HG02943 (cell line): ENCODE measurements around the gene COPS2.
"Not testable (repeated sequence)": the region's sequence is repeated elsewhere in the genome, so short reads cannot be mapped to it uniquely, and the experiment has no call there.

Source experiments
- ATAC-seq: cut with Tn5 transposase; IDR thresholded peaks from one replicate; pipeline ENCODE4 v1.9.1; 2021; ENCODE audit warnings: mild to moderate bottlenecking, low read depth, moderate library complexity; ENCODE audit not compliant: unreplicated experiment

COPS2 gene

DNA sequence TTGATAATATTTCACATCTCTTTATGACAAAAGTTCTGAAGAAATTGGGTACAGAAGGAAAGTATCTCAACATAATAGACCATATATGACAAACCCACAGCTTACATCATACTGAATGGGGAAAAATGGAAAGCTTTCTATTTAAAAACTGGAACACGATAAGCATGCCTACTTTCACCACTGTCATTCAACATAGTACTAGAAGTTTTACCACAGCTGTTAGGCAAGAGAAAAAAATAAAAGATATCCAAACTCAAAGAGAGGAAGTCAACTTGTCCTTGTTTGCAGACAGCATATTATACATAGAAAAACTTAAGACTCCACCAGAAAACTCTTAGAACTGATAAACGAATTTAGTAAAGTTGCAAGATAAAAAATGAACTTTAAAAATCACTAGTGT is 40.3 kb downstream of the COPS2 start:
- no peak for ATAC-seq

DNA sequence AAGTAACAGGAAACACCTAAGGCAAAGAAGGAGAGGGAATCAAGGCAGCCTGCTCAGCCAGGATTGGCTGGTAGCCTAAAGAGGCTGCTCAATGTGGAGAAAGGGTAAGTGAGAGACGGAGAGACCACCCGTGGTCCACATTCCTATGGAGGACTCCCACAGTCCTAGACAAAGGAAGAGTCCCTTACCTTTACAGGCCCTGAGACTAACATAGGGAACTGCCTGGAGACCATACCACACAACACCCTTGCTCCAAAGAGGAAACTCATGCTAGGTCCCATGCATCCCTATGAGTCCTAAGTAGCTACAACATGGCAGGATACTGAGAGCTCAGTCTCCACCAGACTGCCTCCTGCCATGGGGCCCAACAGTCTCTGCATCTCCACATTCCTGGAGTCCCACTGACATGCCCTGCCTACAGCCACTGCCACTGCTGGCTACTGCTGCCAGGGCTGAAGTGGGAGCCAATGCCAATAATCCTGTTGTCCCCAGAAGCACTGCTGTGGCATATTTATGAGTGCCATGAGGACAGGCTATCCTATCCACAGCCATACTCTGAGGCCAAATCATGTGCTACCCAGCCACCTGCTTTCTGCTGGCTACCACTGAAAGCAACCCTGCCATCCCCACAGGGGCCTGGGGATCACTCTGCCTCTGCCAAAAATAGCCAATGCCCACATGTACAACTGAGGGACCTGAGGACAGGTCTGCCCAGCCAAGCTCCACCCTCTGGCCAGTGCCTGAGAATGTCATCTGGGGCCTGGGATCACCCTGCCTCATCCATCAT is 45.0 kb downstream of the COPS2 start:
- no peak for ATAC-seq

GRCh38 chr15:49103002-49103401 is 52.4 kb downstream of the COPS2 start:
- ATAC-seq: no peak

DNA sequence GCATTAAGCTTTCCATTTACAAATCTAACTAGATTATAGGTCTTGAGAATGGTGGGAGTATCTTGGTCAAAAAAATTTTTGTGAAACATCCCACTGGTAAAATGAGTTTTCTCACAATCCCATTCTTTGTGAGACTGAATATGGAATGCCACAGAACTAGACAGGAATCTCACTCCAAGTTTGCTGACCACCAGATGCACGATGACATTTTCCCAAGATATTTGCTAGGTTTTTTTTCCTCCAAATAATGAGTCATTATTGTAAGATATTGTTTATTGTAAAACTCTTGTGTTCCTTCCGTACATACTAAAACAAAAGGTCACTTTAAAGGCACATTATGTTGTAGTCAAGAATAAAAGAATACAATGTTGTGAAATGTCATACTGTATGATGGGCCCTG is 53.9 kb downstream of the COPS2 start:
- ATAC-seq: no peak

DNA sequence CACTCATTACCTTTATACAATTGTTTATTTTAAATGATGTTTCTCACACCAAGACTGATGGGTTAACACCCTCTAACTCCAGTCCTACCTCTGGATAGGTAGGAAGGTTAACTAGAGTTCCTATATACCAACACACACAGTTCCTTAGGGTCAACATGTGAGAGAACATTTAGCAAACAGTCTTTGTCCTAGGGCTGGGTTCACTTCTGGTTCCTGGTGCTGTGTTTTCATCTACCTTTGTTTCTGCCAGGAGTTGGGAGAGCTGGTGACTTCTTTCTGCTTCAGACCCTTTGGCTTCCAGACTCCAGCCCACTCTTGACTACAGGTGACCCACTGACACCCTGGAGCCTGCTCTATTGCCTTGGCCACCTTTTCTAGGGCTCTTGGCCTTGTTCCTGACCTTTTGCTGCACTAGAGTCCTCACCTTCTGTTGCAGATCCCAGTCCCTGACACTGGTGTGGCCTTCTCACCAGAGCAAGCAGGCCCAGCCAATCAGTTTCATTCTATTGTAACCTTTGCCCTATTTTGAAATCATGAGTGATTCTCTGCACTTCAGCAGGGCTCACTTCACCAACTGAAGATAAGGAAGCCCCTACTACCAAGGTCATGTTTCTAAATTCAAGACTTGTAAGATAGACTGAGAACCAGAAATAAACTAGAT is 59.2 kb downstream of the COPS2 start:
- ATAC-seq: no peak

DNA sequence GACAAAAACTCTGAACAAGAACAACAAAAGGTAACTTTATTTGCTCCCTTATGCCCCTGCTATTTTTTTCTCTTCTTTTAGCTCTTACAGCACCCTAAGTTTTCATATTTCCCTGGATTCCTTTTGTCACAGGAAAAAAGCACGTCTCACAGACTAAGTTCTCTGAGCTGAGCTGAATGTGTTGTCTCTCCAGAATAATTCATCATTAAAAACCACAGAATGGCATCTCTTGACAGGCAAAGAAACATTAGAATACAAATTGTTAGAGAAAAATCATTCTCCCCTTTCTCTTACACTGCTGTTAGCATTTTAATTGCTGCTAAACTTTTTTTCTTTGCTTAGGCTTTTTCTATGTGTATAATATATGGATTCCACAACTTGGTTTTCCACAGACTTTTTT is 60.5 kb downstream of the COPS2 start:
- no peak for ATAC-seq

- no peak for ATAC-seq
Observed at GRCh38 chr15:49093252-49094105, 61.9 kb downstream of the COPS2 start.

DNA sequence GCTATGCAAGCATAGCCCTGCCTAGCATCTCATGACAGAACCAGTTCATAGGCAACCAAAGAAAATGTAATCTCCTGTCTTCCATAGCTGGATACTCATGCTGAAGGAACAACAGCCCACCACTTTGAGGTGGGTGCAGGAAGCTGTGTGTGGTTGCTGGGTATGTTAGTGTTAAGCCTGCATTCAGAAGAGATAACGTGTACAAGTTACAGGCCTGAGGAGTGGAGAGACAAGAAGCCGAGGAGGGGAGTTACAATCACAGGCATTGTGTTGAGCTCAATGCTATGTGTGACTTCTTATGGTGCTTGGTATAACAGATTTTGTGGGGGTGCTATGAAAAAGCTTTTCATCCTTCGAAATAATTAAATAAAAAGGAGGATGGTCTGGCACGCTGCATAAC is 66.4 kb downstream of the COPS2 start:
- no peak for ATAC-seq

DNA sequence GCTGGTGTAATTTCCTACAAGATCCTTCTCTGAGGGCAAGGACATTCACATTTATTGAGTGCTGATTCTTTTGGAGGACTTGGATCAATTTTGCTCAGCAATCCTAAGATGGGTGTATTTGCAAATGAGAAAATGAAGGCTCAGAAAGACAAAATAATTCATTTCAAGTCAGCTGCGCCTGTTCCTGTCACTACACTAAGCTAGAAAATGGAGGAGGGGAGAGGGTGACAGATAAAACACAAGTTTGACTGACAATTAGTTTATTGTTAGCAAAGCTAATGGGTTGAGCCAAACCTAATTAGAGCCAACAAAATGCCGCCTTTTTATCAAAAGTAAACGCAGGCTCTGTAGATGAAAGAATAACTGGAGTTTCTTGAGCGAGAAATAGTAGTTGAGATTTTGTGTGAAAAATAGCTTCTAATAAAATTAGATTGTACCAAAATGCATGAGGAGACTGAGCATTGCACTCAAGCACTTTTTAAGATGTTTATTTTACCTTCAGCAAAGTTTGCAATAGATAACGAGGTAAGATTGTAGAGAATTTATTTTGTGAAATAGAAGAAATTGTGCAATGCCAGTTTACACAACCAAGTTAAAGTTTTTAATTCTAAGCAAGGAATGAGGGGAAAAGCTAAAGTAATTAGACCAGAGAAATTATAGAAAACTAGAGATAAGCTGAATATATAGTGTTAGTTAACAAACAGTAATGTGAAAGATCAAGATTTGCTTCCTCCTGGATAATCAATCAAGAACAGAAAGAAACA is 69.5 kb downstream of the COPS2 start:
- ATAC-seq: no peak

- ATAC-seq: no peak
Observed at GRCh38 chr15:49084285-49084570, 71.2 kb downstream of the COPS2 start.

DNA sequence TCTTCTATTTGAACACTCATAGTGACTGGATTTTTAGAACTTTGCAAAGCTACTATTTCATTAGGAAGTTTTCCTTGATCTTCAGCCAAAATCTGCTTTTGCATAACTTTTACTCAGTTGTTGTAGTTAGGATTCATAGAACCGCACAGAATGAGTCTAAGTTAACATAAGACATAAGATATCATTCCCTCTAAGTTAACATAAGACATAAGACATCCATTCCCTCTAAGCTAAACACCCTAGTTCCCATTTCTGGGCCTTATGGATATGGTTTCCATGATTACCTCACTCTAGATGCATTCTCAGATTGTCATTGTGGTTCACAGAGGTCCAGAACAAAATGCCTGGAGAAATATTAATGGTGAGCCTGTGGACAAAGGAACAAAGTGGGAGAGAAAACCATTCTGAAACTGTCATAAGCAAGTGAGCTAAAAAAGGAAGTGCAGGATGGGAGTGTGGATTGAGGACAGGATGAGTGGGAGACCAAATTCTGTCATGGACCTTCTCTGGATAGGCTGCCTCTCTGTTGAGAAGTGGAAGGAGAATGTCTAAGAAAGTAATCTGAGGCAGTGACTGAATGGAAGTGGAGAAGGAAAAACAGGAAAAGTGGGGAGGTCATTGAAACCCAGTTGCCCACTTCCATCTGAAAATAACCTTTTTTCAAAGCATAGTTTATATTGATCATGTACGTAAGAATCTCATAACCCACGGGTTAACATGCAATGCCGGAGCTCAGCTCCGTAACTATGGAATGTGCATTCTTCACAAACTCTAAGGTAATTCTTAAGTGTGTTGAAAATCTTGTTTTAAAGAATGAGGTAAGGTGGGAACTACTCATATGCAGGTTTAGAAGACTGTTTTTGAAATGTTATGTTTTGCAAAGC is 71.8 kb downstream of the COPS2 start:
- no peak for ATAC-seq

DNA sequence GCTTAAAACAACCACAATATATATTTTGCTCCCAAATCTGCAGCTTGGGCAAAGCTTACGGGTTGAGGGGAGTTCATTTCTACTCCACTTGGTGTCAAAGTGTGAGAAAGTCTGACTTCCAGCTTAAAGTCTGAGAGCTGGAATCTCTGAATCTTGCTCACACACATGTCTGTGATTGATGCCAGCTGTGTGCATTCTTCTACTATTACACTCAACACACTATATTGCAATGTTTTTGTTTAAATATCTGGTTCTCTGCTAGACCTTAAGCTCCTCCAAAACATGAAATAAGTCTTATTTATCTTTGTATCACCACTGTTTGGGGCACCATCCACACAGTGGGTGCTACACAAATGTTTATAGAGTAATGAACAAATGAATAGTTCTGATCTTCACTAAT is 72.4 kb downstream of the COPS2 start:
- ATAC-seq: no peak

DNA sequence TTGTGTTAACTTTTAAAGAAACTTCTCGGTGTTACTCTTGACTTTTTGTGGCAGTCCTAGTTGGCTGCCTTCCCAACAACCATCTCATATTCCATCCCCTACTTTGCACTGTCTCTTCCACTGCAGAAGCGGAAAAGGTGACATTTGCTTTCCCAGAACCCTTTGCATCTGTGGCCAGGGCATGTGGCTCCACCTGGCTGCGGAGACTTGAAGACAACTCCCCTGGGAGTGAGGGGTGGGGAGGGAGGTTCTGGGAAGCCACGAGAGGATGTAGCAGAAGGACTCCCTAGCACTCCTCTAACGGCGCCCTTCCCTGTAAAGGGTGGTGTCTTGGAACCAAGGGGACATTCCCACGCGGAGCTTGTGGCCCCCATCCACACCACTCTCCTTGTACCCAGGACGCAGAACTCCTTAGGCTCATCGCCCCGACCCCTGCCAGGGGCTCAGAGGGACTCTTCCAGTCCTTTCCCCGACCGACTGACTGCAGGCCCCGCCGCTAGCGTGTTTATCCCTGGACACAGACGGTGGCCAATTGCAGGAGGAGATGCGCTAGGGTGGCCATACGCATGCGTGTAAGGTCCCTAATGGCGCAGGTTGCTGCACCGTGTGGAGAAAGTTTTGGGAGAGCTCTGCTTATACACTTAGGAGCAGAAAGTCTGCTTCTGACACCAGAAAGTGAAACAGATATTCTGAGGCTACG is 75.9 kb downstream of the COPS2 start:
- no peak for ATAC-seq

GRCh38 chr15:49075881-49076280 is 79.5 kb downstream of the COPS2 start:
- ATAC-seq: no peak

GRCh38 chr15:49074589-49075287 is 80.7 kb downstream of the COPS2 start:
- not testable (repeated sequence) for ATAC-seq
